Endothelial cell (in vitro differentiated cells): ENCODE results near the gene C10orf67. TPM values are rescaled to one million over a fixed set of nuclear protein-coding genes. Genes with fewer than 3 reads are reported as not detected.

Experiments
- DNase-seq: peaks from one replicate; pipeline ENCODE4 v3.0.0; 2021; ENCODE audit warnings: low spot score
- H3K27ac Mint-ChIP-seq: one replicate; pipeline ENCODE4 v1.8.0; 2021; ENCODE audit warnings: mixed read lengths, inconsistent platforms; ENCODE audit not compliant: unreplicated experiment
- H3K27me3 Mint-ChIP-seq: one replicate; pipeline ENCODE4 v1.8.0; 2021; ENCODE audit warnings: mild to moderate bottlenecking, moderate library complexity, mixed read lengths, inconsistent platforms; ENCODE audit not compliant: unreplicated experiment
- H3K36me3 Mint-ChIP-seq: one replicate; pipeline ENCODE4 v1.8.0; 2021; ENCODE audit warnings: mild to moderate bottlenecking, low read depth, mixed read lengths, inconsistent platforms; ENCODE audit not compliant: unreplicated experiment
- H3K4me1 Mint-ChIP-seq: one replicate; pipeline ENCODE4 v1.8.0; 2021; ENCODE audit warnings: mild to moderate bottlenecking, mixed read lengths, inconsistent platforms; ENCODE audit not compliant: unreplicated experiment
- H3K4me3 Mint-ChIP-seq: one replicate; pipeline ENCODE4 v1.8.0; 2021; ENCODE audit warnings: mild to moderate bottlenecking, mixed read lengths, inconsistent platforms; ENCODE audit not compliant: unreplicated experiment
- H3K9me3 Mint-ChIP-seq: one replicate; pipeline ENCODE4 v1.8.0; 2021; ENCODE audit warnings: mixed read lengths, inconsistent platforms; ENCODE audit not compliant: unreplicated experiment
- total RNA-seq: library from RNA; stranded (reverse); fragmentation: NEBNext Ultra II Directional; extraction: Animal tissue kit (Norgen Biotek cat#: 25700); gene quantifications from one replicate; pipeline ENCODE4 v1.2.1, GENCODE V29; 2021; ENCODE audit not compliant: unreplicated experiment
- TF ChIP-seq, protein P1 (sequence below): fragments of 200-600 bp; sonication (generic); IDR thresholded peaks from one replicate; pipeline ENCODE4 v1.5.0; 2021; ENCODE audit warnings: antibody characterized with exemption; ENCODE audit not compliant: unreplicated experiment

The C10orf67 gene
- total RNA-seq, 1 donor from 2014 or later: not detected

GRCh38 chr10:23384364-23384763 lies 39.8 kb upstream of the C10orf67 start:
- no peak overlapping the region for H3K4me3 Mint-ChIP-seq
- H3K36me3 Mint-ChIP-seq: no peaks in the 10 kb centered on the region
- DNase-seq: no peak
- no peaks in the 10 kb centered on the region for H3K9me3 Mint-ChIP-seq
- no peaks in the 10 kb centered on the region for H3K4me1 Mint-ChIP-seq
- H3K27ac Mint-ChIP-seq: no peak overlapping the region
- peaks cover 2% of the 10 kb centered on the region for H3K27me3 Mint-ChIP-seq
- TF ChIP-seq, protein P1, sequence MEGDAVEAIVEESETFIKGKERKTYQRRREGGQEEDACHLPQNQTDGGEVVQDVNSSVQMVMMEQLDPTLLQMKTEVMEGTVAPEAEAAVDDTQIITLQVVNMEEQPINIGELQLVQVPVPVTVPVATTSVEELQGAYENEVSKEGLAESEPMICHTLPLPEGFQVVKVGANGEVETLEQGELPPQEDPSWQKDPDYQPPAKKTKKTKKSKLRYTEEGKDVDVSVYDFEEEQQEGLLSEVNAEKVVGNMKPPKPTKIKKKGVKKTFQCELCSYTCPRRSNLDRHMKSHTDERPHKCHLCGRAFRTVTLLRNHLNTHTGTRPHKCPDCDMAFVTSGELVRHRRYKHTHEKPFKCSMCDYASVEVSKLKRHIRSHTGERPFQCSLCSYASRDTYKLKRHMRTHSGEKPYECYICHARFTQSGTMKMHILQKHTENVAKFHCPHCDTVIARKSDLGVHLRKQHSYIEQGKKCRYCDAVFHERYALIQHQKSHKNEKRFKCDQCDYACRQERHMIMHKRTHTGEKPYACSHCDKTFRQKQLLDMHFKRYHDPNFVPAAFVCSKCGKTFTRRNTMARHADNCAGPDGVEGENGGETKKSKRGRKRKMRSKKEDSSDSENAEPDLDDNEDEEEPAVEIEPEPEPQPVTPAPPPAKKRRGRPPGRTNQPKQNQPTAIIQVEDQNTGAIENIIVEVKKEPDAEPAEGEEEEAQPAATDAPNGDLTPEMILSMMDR: no peak

DNA sequence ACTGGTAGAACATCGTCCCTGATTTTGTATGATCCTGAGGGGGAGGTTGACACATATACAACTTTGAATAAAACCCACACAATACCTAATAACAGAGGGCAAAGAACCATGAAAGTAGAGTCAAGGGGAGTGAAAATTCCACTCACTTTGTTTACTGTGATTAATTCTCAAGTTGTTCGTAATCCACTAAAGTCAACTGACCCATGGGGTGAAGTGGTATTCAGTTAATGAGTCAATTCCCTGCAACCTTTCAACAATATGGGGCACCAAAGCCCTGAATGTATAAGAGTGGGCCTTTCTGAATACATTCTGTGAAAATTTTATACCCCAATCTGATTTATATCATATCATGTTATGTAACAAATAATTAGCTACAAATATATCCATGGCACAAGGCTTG lies 39.0 kb upstream of the C10orf67 start:
- no peak for DNase-seq
- no peaks in the 10 kb centered on the region for H3K36me3 Mint-ChIP-seq
- H3K4me3 Mint-ChIP-seq: no peak overlapping the region

DNA sequence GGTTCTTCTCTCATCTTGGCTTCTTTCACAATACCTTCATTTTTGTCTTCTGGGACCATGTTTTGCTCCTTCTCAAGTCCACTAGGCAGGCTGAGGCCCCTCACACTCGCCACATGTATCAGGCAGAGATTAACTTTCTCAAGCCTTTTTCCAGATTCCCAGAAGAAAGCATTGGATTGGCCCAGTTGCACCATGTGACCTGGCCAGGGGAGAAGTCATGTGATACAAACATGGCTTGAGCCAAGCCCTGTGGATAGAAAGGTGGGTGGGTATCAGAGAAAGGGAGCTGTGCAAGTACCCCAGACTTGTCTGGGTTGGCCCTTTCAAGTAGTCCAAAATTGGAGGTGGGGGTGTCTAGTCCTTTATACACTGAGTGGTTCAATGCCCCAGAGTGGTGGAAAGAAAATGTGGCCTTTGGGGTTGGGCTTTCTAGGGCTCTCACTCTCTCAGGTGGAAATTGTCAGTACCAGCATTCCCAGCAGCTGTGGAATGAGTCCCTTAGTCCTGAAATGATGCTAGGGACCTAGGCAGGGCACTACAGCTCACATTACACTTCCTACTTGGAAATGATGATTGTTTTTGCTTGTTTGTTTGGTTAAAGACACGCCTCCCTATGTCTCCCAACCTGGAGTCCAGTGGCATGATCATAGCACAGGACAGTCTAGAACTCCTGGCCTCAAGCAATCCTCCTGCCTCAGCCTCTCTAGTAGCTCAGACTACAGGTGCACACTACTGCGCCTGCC lies 36.9 kb upstream of the C10orf67 start:
- peaks cover under 1% of the 10 kb centered on the region for H3K27me3 Mint-ChIP-seq
- no peak for DNase-seq

More for the DNA sequence above, 39.0 kb upstream of the C10orf67 start:
- TF ChIP-seq, protein P1: no peak
- peaks cover 2% of the 10 kb centered on the region for H3K27me3 Mint-ChIP-seq
- H3K4me1 Mint-ChIP-seq: no peaks in the 10 kb centered on the region
- H3K9me3 Mint-ChIP-seq: no peaks in the 10 kb centered on the region
- no peak overlapping the region for H3K27ac Mint-ChIP-seq

DNA sequence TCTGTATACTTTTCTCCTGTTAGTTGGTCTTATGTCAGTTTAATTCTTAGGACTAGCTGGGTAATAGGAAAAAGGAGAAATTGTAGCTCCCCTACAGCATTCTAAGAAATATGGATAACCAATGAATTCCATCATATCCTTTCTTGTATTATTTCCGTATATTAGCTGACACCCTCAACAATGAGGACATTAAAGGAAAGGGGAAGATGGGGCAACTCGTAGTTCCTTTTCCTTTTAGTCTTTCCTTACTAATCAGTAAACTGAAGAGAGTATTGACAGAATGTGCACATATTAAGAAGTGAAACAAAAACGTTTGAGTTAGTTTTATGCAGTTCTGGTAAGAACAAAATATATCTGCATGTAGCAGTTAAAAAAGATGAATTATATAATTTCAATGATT lies 35.1 kb upstream of the C10orf67 start:
- peaks cover 3% of the 10 kb centered on the region for H3K27me3 Mint-ChIP-seq
- no peak overlapping the region for H3K27ac Mint-ChIP-seq
- DNase-seq: no peak
- TF ChIP-seq, protein P1: no peak
- H3K9me3 Mint-ChIP-seq: no peaks in the 10 kb centered on the region
- H3K4me3 Mint-ChIP-seq: no peak overlapping the region
- H3K36me3 Mint-ChIP-seq: no peaks in the 10 kb centered on the region
- no peaks in the 10 kb centered on the region for H3K4me1 Mint-ChIP-seq

More for the DNA sequence above, 36.9 kb upstream of the C10orf67 start:
- H3K4me1 Mint-ChIP-seq: no peaks in the 10 kb centered on the region
- TF ChIP-seq, protein P1: no peak
- H3K27ac Mint-ChIP-seq: no peak overlapping the region
- no peaks in the 10 kb centered on the region for H3K9me3 Mint-ChIP-seq
- no peak overlapping the region for H3K4me3 Mint-ChIP-seq
- H3K36me3 Mint-ChIP-seq: no peaks in the 10 kb centered on the region

DNA sequence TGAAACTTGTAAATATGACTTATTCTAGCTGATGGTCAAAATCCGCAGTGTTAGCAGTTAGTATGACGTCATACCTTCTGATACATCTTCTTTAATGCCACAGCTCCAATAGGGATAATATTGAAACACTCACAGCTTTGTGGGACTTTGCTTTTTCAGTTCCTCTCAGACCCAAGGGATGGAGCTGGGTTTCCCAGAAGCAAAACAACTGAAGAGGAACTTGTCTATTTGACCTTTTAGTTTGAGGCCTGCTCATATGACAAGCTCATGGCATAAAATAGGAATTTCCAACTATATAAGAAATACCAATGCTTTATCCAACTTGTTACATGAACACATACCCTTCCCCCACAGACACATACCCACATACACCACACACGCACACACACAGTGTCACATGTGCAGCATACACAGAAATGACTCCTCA lies 31.6 kb upstream of the C10orf67 start:
- Mint-ChIP-seq H3K27ac (no peak overlapping the region), H3K4me3 (no peak overlapping the region), H3K4me1 (no peaks in the 10 kb centered on the region), H3K36me3 (no peaks in the 10 kb centered on the region), H3K27me3 (peaks cover 7% of the 10 kb centered on the region), H3K9me3 (no peaks in the 10 kb centered on the region)
- no peak for DNase-seq
- TF ChIP-seq, protein P1: no peak
